Measurements from ENCODE around the gene ZNF133. TPM values are rescaled to one million over a fixed set of nuclear protein-coding genes. Genes with fewer than 3 reads are reported as not detected.

Gene ZNF133
- total RNA-seq, 1 experiment from 2014 or later, result 16.3 TPM

GRCh38 chr20:18359854-18360253 is 71.5 kb downstream of the ZNF133 start:
- no peaks in the 10 kb centered on the region for H3K9me3 ChIP-seq (ENCODE audit: low read length)
- H3K36me3 ChIP-seq (ENCODE audit: low read depth, low read length), result no peaks in the 10 kb centered on the region
- no TSS peak for BruUV-seq (replicated peaks)
- intact Hi-C loops (cut with micrococcal nuclease), result no loop called here
- H4K20me1 ChIP-seq (ENCODE audit: low read length), result no peaks in the 10 kb centered on the region
- TF ChIP-seq CTCF (conservative IDR thresholded peaks at IDR 0.05; ENCODE audit: low read depth, low read length) (no peak), EZH2 (IDR thresholded peaks at IDR 0.05; ENCODE audit: low read length, unreplicated experiment) (no peak), EZH2phosphoT487 (IDR thresholded peaks at IDR 0.05; ENCODE audit: borderline replicate concordance, low read length) (no peak)
- ChIA-PET POLR2A (ENCODE audit: unreplicated experiment) (interaction anchor here (0.7 kb wide), 1 partner anchor 101 kb away, joined by 4 read pairs; no protein-coding TSS in a partner anchor), CTCF (no interaction called here)
- H3K9ac ChIP-seq (ENCODE audit: low read length), result no peak overlapping the region
- H3K4me3 ChIP-seq (ENCODE audit: low read length), result no peak overlapping the region
- H3K4me1 ChIP-seq (ENCODE audit: insufficient read depth, low read length), result no peaks in the 10 kb centered on the region; the same call in 1 of the 2 replicates
- no peaks in the 10 kb centered on the region for H3K79me2 ChIP-seq (ENCODE audit: low read length)
- H2AFZ ChIP-seq (ENCODE audit: low read length), result no peak overlapping the region
- no peaks in the 10 kb centered on the region for H3K27me3 ChIP-seq (ENCODE audit: low read length)
- H3K4me2 ChIP-seq (ENCODE audit: low read length), result no peak overlapping the region
- H3K9me2 ChIP-seq (replicated peaks; ENCODE audit: low read length), result no peaks in the 10 kb centered on the region
- ATAC-seq (no peak), DNase-seq (no peak)
- no peaks in the 10 kb centered on the region for H3F3A ChIP-seq (ENCODE audit: low read length, unreplicated experiment)
- H3K27ac ChIP-seq (ENCODE audit: low read length), result no peak overlapping the region

GRCh38 chr20:18360635-18361034 is 72.3 kb downstream of the ZNF133 start:
- CTCF ChIA-PET, result interaction anchor here (0.6 kb wide), 1 partner anchor 20 kb away, joined by 4 read pairs; no protein-coding TSS in a partner anchor
- H3K27me3 ChIP-seq (ENCODE audit: low read length), result no peaks in the 10 kb centered on the region
- DNase-seq (peak; percentile 18), ATAC-seq (peak; percentile 37; the same call in 1 of the 2 replicates)
- no peak overlapping the region for H3K27ac ChIP-seq (ENCODE audit: low read length)
- no peaks in the 10 kb centered on the region for H3F3A ChIP-seq (ENCODE audit: low read length, unreplicated experiment)
- H3K4me2 ChIP-seq (ENCODE audit: low read length), result no peak overlapping the region
- no peaks in the 10 kb centered on the region; the same call in 1 of the 2 replicates for H3K4me1 ChIP-seq (ENCODE audit: insufficient read depth, low read length)
- H3K4me3 ChIP-seq (ENCODE audit: low read length), result no peak overlapping the region
- H3K9me3 ChIP-seq (ENCODE audit: low read length), result no peaks in the 10 kb centered on the region
- intact Hi-C loops (cut with micrococcal nuclease), result no loop called here
- H3K9me2 ChIP-seq (replicated peaks; ENCODE audit: low read length), result no peaks in the 10 kb centered on the region
- BruUV-seq (replicated peaks), result no TSS peak
- peak overlapping the region; percentile 18; the same call in 1 of the 2 replicates for H2AFZ ChIP-seq (ENCODE audit: low read length)
- TF ChIP-seq EZH2 (IDR thresholded peaks at IDR 0.05; ENCODE audit: low read length, unreplicated experiment) (no peak), EZH2phosphoT487 (IDR thresholded peaks at IDR 0.05; ENCODE audit: borderline replicate concordance, low read length) (no peak), CTCF (conservative IDR thresholded peaks at IDR 0.05; ENCODE audit: low read depth, low read length) (no peak)
- POLR2A ChIA-PET (ENCODE audit: unreplicated experiment), result interaction anchor here (0.7 kb wide), 1 partner anchor 101 kb away, joined by 4 read pairs; no protein-coding TSS in a partner anchor
- H3K79me2 ChIP-seq (ENCODE audit: low read length), result no peaks in the 10 kb centered on the region
- H3K9ac ChIP-seq (ENCODE audit: low read length), result no peak overlapping the region
- H3K36me3 ChIP-seq (ENCODE audit: low read depth, low read length), result no peaks in the 10 kb centered on the region
- H4K20me1 ChIP-seq (ENCODE audit: low read length), result no peaks in the 10 kb centered on the region

- ChIA-PET CTCF (no interaction called here), POLR2A (ENCODE audit: unreplicated experiment) (no interaction called here)
- no peak for DNase-seq
- Histone ChIP-seq H3K9ac (ENCODE audit: low read length) (no peak overlapping the region), H3K27ac (ENCODE audit: low read length) (no peak overlapping the region), H3K79me2 (ENCODE audit: low read length) (no peaks in the 10 kb centered on the region), H2AFZ (ENCODE audit: low read length) (no peak overlapping the region), H3K27me3 (ENCODE audit: low read length) (no peaks in the 10 kb centered on the region), H3K36me3 (ENCODE audit: low read depth, low read length) (no peaks in the 10 kb centered on the region), H3K9me3 (ENCODE audit: low read length) (no peaks in the 10 kb centered on the region), H4K20me1 (ENCODE audit: low read length) (no peaks in the 10 kb centered on the region), H3F3A (ENCODE audit: low read length, unreplicated experiment) (no peaks in the 10 kb centered on the region), H3K4me3 (ENCODE audit: low read length) (no peak overlapping the region), H3K4me1 (ENCODE audit: insufficient read depth, low read length) (no peaks in the 10 kb centered on the region; the same call in 1 of the 2 replicates), H3K4me2 (ENCODE audit: low read length) (no peak overlapping the region), H3K9me2 (replicated peaks; ENCODE audit: low read length) (no peaks in the 10 kb centered on the region)
- ATAC-seq, result no peak
- BruUV-seq (replicated peaks), result no TSS peak
- TF ChIP-seq EZH2 (IDR thresholded peaks at IDR 0.05; ENCODE audit: low read length, unreplicated experiment) (no peak), CTCF (conservative IDR thresholded peaks at IDR 0.05; ENCODE audit: low read depth, low read length) (no peak), EZH2phosphoT487 (IDR thresholded peaks at IDR 0.05; ENCODE audit: borderline replicate concordance, low read length) (no peak)
- intact Hi-C loops (cut with micrococcal nuclease), result no loop called here
Observed at GRCh38 chr20:18361678-18362077, 73.4 kb downstream of the ZNF133 start.
